ENCODE measurements around the gene STXBP4.

Gene STXBP4

DNA sequence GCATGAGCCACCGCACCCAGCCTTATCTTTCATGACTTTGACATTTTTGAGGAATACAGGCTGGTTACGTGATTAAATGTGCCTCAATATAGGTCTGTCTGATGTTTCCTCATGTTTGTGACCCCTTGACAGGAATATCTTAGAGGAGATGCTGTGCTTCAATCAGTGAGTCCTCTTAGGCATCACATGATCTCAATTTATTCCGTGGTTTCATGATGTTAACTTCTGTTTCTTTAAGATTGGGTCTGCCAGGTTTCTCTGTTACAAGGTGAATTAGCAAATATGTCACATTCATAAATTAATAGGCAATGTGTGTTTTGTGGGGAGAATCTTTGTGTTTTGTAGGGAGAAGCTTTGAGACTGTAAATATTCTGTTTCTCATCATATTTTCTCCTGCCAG lies 3.3 kb downstream of the STXBP4 start:
- DNase-seq = no peak

DNA sequence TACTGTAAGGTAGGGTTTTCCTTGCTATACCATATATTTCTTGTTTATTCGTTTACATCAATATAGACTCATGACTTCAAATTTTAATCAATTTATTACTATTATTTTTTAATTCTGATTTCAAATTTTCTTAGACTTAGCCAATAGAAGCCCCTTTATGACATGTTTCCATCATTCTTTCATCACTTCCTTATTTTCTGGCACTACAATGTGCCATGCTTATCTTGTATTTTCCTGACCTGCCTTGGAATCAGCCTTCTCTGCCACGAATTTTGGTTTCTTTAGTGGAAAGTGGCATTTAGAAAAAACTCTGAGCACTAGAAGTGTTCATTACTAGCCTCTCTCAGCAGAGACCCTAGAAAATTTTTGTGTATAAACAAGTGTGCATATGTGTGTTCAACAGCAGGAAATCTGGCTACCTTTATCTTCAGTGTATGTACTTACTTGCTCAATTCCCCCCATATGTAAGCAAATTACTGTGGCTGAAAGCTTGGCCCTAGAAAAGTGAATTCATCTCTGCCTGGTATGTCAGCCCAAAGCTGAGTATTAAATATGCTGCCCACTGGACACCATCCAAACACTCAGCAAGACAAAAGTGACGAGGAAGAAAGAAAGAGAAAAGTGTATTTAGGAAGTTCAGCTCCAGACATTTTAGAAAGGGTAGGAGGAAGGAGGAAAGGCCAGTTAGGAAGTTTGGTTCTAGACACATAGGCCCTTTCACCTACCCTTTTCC lies 4.0 kb downstream of the STXBP4 start:
- no peak for DNase-seq

DNA sequence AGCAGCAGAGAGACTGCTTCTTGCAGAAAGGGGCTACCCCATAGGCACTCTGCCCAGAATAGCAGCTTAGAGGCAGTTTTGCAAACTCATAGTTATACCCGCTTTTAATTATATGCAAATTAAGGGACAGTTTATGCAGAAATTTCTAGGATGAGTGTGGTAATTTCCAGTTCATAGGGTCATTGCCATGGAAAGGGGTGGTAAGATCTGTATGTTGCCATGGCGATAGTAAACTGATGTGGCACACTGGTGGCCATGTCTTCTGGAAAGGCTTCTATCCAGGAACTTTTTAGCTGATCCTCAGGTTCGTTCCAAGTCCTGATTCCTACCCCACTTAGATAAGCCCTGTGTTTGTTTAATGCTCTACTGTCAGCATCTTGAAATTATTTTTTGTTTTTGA lies 6.2 kb downstream of the STXBP4 start:
- DNase-seq = no peak

DNA sequence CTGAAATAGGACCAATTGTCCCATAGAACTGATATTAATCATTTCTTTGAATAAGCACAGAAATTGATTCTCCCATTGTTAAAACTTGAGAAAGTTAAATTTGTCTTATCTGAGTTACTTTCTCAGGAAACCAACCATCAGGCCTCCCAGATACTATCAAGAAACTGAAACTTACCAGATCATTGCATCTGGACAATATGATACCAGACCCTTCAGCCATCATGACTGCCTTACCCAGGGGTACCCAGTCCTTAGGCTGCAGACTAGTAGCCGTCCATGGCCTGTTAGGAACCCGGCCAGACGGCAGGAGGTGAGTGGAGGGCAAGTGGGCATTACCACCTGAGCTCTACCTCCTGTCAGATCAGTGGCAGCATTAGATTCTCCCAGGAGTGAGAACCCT lies 7.8 kb downstream of the STXBP4 start:
- DNase-seq = no peak

DNA sequence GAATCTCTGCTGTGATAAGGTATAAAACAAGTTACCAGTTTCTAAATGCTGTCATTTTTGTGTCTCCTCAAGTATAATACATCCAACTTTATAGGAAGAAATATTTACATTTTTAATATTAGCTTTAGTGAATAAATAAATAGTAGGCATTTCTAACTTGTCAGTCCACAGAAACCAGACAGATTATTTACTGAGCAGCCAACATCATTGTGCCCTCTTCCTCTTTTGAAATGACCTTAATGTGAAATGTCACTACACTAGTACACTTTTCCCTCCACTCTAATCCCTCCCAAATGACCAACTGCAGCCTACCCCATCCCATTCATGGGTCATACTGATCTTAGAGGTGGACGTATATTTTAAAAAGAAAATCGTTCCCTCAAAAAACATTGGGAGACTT lies 9.2 kb downstream of the STXBP4 start:
- no peak for DNase-seq

- no peak for DNase-seq
Observed at GRCh38 chr17:54979657-54980056, 11.1 kb downstream of the STXBP4 start.

GRCh38 chr17:54980375-54980774 lies 11.8 kb downstream of the STXBP4 start:
- no peak for DNase-seq

DNA sequence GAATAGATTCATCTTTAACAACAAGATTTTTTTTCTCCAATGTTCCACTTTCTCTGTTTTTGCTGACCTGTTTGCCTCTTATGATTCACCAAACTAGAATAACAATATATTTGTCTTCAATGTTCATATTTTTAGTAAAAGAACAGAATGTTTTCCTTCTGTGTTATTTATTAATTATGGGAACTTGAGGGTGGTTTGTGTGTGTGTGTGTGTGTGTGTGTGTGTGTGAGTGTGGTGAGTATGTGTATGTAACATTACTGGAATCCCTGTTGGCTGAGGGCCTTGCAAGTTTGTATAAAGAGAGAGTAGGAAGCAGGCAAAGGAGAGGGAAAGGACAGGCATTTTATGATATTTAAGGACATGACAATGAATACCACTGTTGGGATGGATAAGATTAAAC lies 13.8 kb downstream of the STXBP4 start:
- DNase-seq = no peak

GRCh38 chr17:54983260-54983659 lies 14.7 kb downstream of the STXBP4 start:
- no peak for DNase-seq

DNA sequence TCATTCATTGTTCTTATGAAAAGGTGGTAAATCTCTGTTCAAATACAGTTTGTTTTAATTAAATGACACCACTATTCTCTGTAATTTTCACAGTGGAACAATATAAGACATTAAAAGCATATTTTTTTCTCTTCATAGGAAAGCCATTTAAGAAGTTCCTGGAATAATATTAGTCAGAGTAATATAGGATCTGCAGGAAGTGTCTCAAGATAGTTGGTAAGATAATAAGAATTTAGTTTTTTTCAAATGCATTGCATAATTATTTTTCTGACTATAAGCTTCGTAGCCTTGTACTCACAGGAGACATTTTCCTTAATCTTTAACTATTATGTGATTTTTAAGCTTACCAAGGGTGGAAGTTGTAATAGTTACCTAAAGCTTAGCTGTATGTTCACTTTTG lies 16.9 kb downstream of the STXBP4 start:
- DNase-seq = no peak

- DNase-seq = no peak
Observed at GRCh38 chr17:54990118-54990517, 21.6 kb downstream of the STXBP4 start.

DNA sequence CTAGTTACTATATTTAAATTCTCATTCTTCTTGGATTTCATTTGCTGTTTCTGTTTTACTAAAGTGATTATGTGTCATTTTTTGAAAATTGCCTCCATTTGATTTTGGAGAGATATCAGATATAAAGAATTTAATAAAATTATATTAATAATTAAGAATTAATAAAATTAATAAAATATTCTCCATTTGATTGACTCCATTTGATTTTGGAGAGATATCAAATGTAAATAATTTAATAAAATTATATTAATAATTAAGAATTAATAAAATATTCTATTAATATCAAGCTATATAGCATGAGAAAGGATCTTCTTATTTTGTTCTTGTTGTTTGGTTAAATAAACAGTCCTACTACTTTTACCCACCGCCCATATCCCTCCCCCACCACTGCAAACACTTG lies 23.0 kb downstream of the STXBP4 start:
- no peak for DNase-seq

GRCh38 chr17:54992797-54993639 lies 24.5 kb downstream of the STXBP4 start:
- DNase-seq = peak; percentile 23

DNA sequence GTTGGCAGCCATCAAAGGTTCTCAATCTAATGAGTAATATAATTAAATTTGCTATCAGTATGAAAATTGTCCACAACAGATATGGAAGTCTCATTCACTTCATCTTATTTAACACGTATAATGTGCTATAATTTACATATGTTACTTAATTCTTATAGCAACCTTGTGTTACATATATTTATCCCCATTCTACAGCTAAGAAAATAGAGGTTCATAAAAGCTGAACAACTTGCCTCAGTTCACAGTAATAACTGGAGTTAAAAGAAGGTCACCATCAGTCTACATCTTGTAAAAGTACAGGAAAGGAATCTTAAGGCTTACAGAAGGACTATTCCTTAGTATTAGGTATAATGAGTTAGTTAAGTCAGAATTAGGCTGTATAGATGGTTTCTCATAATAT lies 27.9 kb downstream of the STXBP4 start:
- DNase-seq = no peak

- no peak for DNase-seq
Observed at GRCh38 chr17:55002458-55002857, 33.9 kb downstream of the STXBP4 start.

GRCh38 chr17:55004484-55004883 lies 35.9 kb downstream of the STXBP4 start:
- DNase-seq = no peak

DNA sequence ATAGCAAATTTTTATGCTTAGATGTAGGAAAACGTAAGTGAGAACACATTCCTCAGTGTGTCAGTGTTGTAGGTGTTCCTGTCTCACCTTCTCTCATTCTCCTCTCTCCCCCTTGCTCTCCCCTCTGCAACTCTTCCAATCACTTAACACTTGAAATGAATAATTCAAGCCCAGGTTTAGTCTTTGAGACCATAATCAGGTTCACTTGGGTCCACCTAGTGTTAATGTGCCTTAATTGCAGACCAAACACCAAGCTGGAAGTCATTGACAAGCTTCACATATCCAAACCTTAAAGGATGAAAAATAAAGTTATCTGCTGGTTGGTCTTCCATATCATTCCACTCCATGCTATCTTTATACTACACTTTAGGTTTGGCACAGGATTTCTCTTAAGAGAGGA lies 37.0 kb downstream of the STXBP4 start:
- no peak for DNase-seq

- DNase-seq = no peak
Observed at GRCh38 chr17:55023626-55024025, 55.1 kb downstream of the STXBP4 start.

DNA sequence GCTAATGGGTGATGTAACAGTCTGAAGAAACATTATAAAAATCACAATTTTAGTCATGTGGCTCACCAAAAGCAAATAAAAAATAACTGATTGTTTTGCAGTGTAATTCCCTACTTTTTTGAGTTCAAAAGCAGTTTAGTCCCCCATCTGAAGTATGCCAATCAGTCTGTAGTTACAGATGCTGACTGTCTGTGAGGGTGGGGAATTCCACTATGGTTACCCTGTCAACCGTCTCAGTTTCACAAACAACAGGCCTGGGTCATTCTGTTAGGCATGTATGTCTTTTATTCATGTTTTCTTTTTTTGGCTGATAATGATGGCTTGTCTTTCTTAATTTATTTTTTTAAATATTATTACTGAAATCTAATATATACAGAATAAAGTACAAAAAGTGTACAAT lies 69.3 kb downstream of the STXBP4 start:
- no peak for DNase-seq

- DNase-seq = no peak
Observed at GRCh38 chr17:55038291-55038690, 69.7 kb downstream of the STXBP4 start.

- DNase-seq = no peak
Observed at GRCh38 chr17:55040611-55041010, 72.0 kb downstream of the STXBP4 start.

DNA sequence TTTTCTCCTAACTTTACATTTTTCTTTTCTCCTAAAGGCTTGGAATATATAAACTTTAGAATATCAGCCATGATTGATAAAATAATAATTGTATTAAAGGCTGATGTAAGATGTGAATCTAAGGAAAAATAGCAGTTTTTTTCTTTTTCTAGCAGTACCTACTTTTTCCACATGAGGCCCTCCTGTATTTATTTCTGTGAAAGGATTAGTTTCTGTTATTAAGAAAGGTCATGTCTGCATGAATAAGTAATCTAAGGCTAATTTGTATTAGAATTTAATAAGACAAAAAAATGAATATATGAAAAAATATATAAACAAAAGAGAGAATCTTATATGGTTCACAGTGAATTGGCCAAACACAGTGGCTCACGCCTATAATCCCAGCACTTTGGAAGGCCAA lies 85.3 kb downstream of the STXBP4 start:
- no peak for DNase-seq

GRCh38 chr17:55054429-55054828 lies 85.9 kb downstream of the STXBP4 start:
- no peak for DNase-seq

- no peak for DNase-seq
Observed at GRCh38 chr17:55056526-55056925, 88.0 kb downstream of the STXBP4 start.

- DNase-seq = no peak
Observed at GRCh38 chr17:55057184-55057583, 88.6 kb downstream of the STXBP4 start.
